Endothelial cell of hepatic sinusoid (primary cell): ENCODE measurements around the gene LAMB1.
"Not testable (repeated sequence)": the region's sequence is repeated elsewhere in the genome, so short reads cannot be mapped to it uniquely, and the experiment has no call there.

Experiments used
- in situ Hi-C: cut with HindIII; loops from 2 replicates; pipeline ENCODE4 v1.10.0; 2017; ENCODE audit warnings: low sequenced_read_pairs

LAMB1 gene

DNA sequence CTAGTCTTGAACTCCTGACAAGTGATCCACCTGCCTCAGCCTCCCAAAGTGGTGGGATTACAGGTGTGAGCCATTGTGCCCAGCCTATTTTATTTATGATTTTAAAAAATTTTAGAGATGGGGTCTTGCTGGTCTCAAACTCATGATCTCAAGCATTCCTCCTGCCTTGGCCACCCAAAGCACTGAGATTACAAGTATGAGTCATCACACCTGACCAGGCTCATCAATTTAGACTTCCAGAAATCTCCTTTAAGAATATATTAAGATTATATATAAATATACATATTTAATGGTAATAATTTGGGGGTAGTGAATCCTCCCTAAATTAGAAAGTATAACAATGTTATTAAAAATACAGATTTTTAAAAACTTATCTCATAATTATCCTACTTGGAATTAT lies 29.1 kb downstream of the LAMB1 start:
- in situ Hi-C loops: no loop called here

DNA sequence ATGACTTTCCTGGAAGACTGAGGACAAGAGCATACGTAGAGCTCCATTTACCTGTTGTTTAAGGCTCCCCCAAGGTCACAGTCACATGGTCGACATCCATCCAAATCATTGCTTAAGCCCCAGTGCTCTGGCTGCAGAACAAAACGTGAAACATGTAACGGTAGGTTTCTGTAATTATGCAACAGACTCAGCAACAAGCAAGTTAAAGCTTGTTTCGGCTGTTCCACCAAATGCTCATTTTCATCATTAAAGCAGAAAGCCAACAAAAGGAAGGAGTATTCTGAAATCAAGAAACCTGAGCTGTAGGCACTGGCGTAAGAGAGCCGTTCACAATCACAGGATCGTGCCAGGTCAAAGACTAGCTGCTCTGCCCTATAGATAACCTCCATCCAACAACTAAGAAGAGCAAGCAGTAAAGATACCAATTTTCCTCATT lies 30.0 kb downstream of the LAMB1 start:
- in situ Hi-C loops: no loop called here

DNA sequence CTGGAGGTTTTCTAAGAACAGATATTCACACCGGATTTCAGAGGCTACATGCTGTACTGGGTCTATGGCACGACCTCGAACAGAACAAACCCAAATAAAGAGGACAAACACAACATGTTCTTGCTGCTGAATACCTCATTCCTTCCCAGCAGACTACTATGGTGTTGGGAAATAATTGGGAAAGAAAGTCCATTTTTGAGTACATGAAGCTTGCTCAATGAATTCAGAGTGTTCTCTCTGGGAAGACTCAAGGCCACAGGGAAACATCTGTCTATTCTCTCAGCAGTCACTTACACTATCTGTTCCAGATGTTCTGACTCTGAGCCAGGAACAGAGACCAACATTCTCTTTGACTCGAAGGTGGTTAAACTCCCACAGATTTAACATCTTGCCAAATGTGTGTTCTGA lies 30.9 kb downstream of the LAMB1 start:
- in situ Hi-C loops: no loop called here

DNA sequence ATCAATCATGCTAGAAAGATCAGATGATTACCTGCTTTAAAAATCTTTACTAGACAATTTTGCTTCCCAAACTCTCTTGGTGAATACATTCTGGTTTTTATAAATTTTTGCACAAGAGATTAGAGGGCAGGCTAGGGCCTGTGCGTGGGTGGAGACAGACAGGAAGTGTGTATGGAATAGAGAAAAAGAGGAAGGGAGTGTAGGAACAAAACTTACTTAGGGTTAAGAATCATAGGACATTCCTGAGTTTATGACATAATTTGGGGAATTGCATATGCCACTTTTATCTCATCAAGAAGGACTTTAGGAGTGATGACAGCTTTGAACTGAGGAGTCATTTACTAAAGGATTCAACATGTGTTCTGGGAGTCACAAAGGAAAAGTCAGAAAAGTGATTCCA lies 31.3 kb downstream of the LAMB1 start:
- in situ Hi-C loops: no loop called here

DNA sequence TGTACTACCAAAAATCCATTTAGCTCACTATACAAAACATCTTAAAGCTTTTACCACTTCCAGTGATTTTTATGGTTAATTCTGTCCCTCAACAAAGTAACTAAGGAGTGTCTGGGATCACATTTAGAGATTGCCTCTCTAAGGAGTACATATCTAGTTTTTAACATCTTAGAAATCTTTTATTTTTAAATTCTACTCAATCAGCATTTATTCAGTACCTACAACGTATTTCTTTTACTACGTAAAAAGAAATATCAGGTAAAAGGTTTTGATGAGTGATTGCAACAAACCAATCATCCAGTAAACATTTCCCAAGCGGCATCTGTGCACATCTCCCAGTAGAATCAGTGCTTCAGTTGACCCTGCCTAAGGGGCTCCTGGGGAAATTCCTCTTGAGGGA lies 31.9 kb downstream of the LAMB1 start:
- in situ Hi-C loops: no loop called here

DNA sequence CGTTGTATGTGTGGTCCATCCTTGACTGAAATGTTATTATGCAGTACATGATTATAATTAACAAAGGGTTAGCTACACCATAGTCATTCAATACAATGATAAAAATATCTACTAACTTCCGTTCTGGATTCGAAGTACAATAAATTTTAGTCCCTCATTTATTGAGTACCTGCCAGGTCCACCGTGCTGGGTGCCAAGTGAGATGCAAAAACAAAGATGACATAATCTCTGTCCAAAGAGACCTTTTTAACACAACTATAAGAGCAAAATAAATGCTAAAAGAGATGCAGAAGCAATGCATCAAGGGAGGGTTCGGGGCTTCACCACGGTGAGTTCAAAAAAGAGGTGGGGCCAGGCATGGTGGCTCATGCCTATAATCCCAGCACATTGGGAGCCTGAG lies 33.1 kb downstream of the LAMB1 start:
- in situ Hi-C loops: no loop called here

DNA sequence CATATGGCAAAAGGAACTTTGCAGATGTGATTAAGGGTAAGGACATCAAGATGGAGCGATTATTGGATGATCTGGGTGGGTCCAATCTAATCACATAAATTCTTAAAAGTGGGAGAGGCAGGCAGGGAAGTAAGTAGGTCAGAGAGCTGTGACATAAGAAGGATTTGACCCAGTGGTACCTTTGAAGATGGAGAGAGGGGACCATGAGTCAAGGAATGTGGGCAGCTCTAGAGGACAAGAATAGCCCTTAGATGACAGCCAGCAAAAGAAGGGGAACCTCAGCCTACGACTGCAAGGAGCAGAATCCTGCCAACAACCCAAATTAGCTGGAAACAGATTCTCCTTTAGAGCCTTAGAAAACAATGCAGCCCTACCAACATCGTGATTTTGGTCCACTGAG lies 34.5 kb downstream of the LAMB1 start:
- in situ Hi-C loops: no loop called here

DNA sequence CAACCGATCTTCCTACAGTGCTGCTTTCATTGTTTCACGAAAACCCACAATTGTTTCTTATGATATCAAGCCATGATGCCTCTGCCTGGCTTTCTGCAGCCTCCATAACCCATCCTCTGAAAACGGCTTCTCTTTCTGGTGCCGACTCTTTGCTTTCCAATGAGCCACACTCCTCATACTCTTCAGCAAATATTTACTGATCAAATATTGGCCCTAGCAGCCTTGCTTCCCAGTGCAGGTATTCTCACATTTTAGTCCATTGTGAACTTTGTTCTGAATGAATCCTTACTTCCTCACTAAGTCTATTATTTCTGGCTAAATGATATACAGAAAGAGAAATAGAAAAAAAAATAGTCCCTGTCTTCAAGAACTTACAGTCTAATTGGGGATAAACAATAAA lies 35.5 kb downstream of the LAMB1 start:
- in situ Hi-C loops: no loop called here

DNA sequence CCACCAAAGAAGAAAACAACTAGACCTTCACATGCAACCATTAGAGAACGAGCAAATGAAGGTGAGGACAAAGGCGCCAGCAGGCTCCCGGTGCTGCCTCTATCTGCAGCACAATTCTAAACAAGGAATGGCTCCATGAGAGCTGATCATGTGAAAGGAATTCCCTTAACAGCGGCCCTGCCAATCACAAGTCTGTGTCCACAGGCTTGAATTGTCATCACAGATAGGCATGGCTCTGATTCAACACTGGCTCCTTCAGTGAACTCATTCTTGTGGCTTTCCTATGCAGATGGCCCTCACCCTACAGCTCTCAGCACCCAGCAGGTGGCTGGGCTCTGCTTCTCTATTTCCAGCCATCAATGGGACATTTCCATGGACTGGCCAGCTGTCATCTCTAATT lies 36.2 kb downstream of the LAMB1 start:
- in situ Hi-C loops: no loop called here

DNA sequence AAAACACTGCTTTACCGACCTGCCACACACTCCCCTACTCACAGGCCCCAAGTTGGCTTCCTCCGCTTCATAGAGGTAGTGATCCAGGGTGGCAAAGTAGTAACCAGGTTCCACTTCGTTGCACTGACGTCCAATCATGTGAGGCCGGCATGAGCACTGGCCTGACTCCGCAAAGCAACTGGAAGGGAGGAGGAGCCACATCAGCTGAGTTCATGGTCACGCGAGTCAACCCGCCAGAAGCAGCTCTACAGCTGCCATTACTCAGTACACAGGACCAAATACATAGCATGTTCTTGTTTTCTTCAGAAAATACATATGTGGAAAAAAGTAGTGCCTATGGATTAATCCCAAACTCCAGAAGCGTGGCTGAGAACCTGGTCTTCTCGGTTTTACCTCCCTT lies 38.5 kb downstream of the LAMB1 start:
- in situ Hi-C loops: no loop called here

DNA sequence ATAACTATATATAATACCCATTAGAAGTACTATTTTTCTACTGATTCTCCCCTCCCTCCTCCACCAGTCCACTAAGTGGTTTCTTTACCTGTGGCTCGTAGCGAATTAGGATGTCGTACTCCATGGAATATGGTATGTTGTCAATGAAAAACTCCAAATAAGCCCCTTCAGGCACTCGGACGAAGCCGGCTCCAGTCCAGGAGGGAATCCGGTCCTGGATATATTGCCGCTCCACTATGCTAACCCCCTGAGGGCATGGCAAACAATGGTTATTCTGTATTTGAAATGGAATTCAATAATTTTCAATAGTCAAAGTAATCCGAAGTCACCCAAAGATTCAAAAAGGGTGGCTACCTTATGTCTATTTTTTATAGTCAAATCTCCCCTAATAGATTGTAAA lies 40.1 kb downstream of the LAMB1 start:
- in situ Hi-C loops: no loop called here

DNA sequence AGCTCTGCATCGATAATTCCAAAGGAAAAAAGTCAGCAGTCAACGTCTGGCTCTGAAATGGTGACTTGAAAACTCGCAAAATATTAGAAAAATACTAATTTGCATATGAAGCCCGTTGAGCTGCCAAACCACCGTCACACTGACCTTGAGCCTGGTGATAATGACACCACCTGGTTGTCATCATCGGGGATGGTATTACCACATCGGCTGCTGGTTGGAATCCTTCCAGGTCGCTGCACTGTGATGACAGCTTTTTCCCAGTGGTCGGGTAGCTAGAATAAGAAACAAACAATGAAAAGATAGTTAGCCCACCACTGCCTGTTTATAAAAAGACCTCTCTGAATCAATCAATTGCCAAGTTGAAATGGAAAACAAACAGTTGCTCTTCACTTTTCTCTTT lies 41.6 kb downstream of the LAMB1 start:
- in situ Hi-C loops: no loop called here

DNA sequence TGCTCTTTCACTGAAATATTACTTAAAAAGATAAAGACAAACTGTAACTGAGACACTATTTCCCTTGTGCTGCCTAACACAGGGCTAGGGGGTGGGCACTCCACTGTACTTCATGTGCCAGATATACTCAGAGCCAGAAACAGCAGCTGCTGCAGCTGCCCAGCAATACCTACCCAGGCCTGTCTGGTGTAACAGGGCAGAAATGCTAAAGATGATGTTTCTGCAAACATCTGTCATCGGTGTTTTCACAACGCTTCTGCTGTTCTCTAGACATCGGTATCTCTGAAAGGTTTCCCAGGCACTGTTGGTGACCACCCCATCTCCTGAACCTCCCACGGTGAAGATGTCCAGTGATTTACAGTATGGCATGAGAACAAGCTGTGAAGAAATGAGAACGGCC lies 42.7 kb downstream of the LAMB1 start:
- in situ Hi-C loops: no loop called here

DNA sequence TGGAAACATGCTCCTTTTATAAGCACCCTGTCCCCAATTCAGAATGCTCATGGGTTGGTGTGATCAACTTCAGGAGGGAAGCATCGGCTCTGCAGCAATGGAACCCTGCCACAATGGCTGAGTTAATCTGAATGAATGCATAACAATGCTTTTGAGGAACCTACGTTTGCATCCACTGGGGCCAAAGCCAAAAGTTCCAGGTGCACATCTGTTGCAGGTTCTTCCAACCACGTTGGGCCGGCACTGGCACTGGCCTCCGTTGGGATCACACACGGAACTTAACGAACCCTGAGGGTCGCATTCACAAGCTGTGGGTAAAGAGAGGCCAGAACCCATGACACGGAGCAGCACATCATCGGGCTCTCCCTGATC lies 43.4 kb downstream of the LAMB1 start:
- in situ Hi-C loops: no loop called here

DNA sequence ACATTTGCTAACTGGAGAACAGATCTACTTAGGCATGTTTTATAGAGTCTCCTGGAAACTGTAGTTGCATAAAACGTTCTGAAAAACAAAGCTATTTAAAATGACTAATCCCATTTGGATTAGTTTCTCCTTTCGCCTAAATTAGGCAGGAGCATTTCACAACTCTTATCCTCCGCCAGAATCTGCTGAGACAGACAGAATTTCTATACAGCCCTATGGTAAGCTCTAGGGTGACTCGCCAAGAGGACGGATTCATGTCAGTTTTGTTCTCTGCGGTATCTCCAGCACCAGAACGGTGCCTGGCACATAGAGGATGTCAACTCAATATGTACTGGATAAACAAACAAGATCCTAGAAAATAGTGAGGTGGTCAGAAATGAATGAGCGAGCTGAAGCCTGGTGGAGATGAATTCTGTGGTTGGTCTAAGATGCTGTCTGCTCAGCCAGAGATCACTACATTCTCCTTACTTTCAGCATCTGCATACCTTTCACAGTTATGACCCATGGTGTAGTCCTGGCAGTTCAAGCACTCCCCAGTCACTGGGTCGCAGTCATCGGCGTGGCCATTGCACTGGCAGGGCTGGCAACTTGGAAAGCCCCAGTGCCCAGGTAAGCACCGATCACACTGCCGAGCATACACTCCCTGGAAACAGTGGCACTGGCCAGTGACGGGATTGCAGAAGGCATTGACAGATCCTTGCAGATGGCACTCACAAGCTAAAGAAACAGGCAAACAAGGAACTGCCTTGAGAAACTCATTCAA lies 44.0 kb downstream of the LAMB1 start:
- in situ Hi-C loops: no loop called here

DNA sequence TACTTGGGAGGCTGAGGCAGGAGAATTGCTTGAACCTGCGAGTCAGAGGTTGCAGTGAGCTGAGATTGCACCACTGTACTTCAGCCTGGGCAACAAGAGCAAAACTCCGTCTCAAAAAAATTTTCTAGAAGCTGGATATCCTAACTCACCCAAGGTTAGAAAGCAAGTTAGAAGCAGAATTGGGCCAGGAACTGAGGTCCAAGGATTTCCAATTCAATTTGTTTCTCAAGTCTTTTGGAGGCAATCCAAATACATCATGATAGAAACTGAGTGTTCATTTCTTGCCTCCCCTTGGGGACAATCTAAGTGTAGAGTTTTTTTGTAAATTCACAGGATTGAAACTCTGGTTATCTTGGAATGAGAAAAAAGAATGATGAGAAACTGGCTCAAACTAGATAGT lies 45.5 kb downstream of the LAMB1 start:
- in situ Hi-C loops: no loop called here

DNA sequence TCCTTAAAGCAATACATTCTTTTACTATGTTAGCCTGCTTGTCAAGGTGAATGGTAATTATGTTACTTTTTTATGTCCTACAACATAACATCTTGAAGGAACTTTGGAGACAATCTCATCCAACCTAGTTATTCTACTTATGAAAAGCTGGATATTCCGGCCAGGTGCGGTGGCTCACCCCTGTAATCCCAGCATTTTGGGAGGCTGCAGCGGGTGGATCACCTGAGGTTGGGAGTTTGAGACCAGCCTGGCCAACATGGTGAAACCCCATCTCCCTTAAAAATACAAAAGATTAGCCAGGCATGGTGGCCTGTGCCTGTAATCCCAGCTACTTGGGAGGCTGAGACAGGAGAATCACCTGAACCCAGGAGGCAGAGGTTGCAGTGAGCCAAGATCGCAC lies 46.0 kb downstream of the LAMB1 start:
- in situ Hi-C loops: not testable (repeated sequence)

DNA sequence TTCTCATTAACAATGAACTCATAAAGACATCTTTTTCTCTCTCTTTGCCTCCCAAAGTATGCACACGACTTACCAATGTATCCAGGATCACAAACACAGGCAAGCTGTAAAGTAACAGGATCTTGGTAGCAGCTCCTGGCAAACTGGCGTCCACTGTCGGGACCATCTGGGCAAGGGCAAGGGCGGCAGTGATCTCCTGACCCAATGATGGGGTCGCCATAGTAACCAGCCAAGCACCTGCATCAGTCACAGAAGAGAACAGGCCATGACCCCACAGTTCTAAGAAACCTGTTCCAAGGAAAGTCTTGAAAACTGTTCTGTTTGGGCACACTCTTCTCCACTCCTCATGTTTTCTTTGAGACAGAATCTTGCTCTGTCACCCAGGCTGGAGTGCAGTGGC lies 47.6 kb downstream of the LAMB1 start:
- in situ Hi-C loops: no loop called here

DNA sequence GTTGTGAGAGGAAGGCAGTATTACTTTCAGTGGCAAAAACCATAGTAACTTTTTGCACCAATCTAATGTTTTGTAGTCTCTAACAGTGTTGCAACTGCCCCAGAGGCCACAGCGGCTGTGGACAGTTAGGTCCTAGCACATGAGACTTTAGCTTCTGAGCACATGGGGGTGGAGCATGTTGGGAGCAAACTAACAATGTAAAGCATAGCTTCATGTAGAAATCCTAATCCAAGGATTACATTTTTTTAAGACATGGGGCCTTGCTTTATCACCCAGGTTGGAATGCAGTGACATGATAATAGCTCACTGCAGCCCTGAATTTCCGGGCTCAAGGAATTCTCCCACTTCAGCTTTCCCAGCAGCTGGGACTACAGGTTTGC lies 49.0 kb downstream of the LAMB1 start:
- in situ Hi-C loops: no loop called here

DNA sequence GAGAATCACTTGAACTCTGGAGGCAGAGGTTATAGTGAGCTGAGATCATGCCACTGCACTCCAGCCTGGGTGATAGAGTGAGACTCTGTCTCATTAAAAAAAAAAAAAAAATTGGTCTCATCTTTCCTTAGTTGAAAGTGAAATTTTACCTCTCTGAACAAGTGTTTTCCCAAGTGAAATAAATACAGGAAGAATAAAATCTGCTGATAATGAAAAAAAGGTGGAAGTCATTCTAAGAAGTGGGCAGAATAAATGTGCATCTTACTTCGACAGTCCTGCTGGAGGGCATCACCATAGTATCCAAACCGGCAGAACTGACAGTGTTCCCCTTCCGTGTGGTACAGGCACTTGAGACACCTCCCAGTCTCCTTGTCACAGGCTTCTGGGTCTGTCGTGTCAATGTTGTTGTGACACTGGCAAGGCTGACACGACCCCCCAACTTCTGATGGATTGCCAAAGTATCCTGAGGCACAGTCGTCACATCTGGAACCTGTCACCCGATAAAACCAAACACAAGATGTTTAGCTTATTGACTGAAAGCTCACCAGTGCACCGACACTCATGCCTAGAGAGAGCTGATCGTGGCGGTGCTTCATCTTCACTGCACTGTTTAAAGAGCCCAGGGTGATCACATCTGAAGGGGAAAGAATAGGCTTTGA lies 49.6 kb downstream of the LAMB1 start:
- in situ Hi-C loops: no loop called here

DNA sequence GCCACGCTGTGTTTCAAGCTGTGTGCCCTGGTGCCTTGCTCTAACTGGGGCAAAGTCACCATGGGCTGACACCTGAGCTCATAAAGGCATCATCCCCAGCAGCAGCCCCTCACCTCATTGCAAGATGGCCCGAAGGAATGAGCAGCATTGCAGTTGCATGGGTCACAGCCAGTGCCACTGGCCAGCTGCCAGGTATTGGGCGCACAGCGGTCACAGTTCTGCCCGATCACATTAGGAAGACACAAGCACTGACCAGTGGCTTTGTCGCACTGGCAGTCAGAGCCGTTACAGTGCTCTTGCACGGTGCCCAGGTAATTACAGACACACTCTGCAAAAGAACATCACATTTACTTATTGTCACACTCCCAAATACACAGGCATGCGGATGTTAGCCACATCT lies 51.1 kb downstream of the LAMB1 start:
- in situ Hi-C loops: no loop called here

DNA sequence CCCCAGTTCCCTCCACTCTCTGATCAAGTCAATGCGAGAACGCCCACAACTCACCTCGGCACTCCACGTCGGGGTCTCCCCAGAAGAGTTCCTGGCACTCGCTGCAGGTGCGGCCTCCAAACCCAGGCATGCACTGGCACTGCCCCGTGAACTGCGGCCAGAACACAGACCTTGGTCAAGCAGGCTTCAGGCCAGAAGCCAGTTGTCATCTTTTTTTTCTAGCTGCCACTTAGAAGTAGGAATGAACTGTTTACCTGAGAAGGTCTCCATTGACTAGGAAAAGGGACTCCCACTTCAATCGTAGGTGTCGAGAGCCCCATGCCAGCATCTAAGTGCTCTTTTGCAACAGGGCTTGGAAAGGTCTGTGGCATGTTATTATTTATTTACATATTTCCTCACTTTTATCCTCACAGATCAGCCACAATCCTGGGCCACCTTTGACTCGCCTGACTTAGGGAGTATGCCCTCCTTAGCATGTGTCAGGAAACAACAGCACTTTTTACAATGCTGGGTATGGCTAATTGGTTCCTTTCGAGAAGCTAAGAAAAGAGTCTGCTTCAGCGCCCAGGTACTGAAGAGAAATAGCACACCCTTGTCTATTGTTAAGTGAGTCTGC lies 51.7 kb downstream of the LAMB1 start:
- in situ Hi-C loops: no loop called here
